ENCODE results near the gene SLC20A1. TPM values are rescaled to one million over a fixed set of nuclear protein-coding genes. Genes with fewer than 3 reads are reported as not detected.
A peak's percentile ranks its signal among the peaks of the same experiment; 100 is the strongest.

SLC20A1 gene
- total RNA-seq, 1 experiment from 2014 or later, result 295 TPM

DNA sequence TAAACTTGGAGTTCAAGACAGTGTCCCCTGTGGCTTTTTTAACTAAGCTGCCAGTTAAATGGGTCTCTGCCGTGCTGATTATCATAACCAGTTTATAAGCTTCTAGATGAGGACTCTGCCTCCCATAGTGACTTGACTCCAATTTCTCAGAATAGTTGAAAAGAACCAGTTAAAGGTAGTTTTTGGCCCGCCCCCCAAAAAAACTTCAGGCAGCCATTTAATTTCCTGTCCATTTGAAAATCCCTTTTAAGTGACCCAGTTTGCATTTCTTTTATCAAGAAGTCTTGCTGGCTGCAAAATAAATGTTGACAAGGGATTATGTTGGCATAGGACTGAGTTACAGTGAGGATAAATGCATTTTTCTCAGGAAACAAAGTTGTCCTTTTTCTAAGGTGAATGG lies 2.3 kb downstream of the SLC20A1 start:
- Mint-ChIP-seq H3K4me1 (ENCODE audit: insufficient read depth, unreplicated experiment) (peaks cover 58% of the 10 kb centered on the region), H3K27me3 (ENCODE audit: insufficient read depth, unreplicated experiment) (no peaks in the 10 kb centered on the region), H3K27ac (ENCODE audit: low read depth, unreplicated experiment) (peak overlapping the region; percentile 94), H3K4me3 (ENCODE audit: unreplicated experiment) (peak overlapping the region; percentile 77), H3K9me3 (ENCODE audit: unreplicated experiment) (no peaks in the 10 kb centered on the region), H3K36me3 (ENCODE audit: insufficient read depth, unreplicated experiment) (peaks cover 66% of the 10 kb centered on the region)
- no peak for DNase-seq (ENCODE audit: unreplicated experiment)
- no TSS peak for BruUV-seq (replicated peaks)
- intact Hi-C loops (cut with micrococcal nuclease), result loop anchor here (5.0 kb wide), 1 partner anchor 44 kb away; no protein-coding TSS in a partner anchor
- POLR2A ChIA-PET, result interaction anchor here (0.9 to 10.8 kb wide), 10 partner anchors 7 to 136 kb away, joined by 4 to 570 read pairs (median 35); partner anchors contain the start of genes CHCHD5 and IL1A
- CTCF ChIA-PET, result interaction anchor here (0.5 to 7.2 kb wide), 8 partner anchors 22 to 311 kb away, joined by 3 to 107 read pairs (median 4); partner anchors contain the start of gene CHCHD5
- TF ChIP-seq, protein P1, sequence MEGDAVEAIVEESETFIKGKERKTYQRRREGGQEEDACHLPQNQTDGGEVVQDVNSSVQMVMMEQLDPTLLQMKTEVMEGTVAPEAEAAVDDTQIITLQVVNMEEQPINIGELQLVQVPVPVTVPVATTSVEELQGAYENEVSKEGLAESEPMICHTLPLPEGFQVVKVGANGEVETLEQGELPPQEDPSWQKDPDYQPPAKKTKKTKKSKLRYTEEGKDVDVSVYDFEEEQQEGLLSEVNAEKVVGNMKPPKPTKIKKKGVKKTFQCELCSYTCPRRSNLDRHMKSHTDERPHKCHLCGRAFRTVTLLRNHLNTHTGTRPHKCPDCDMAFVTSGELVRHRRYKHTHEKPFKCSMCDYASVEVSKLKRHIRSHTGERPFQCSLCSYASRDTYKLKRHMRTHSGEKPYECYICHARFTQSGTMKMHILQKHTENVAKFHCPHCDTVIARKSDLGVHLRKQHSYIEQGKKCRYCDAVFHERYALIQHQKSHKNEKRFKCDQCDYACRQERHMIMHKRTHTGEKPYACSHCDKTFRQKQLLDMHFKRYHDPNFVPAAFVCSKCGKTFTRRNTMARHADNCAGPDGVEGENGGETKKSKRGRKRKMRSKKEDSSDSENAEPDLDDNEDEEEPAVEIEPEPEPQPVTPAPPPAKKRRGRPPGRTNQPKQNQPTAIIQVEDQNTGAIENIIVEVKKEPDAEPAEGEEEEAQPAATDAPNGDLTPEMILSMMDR (IDR thresholded peaks at IDR 0.05; ENCODE audit: unreplicated experiment), result no peak

DNA sequence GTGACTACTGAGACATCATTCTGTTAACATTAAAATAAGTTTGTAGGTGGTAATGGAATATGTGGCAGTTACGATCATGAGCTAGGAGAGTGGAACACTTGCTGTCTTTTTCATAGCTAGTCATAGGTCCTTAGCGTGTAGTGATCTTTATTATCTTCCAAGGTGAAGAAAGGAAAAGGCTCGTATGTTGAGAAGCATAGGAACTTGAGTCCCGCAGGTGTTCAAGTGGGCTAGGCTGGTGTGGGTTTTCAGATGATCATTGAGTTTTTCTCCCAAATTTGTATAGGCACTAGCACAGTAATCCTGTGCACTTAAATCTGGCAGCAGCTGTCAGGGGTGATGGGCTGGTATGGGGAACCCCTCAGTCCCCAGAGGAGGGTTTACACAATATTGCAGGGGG lies 10.9 kb downstream of the SLC20A1 start:
- BruUV-seq (replicated peaks), result no TSS peak
- H3K27me3 Mint-ChIP-seq (ENCODE audit: insufficient read depth, unreplicated experiment), result no peaks in the 10 kb centered on the region
- no peak for DNase-seq (ENCODE audit: unreplicated experiment)
- intact Hi-C loops (cut with micrococcal nuclease), result loop anchor here (2.0 kb wide), 1 partner anchor 70 kb away; no protein-coding TSS in a partner anchor
- H3K4me1 Mint-ChIP-seq (ENCODE audit: insufficient read depth, unreplicated experiment), result peaks cover 22% of the 10 kb centered on the region
- H3K27ac Mint-ChIP-seq (ENCODE audit: low read depth, unreplicated experiment), result peak overlapping the region; percentile 27
- POLR2A ChIA-PET, result interaction anchor here (0.9 to 9.3 kb wide), 5 partner anchors 11 to 72 kb away, joined by 3 to 78 read pairs (median 3); partner anchors contain the start of genes CHCHD5 and SLC20A1
- TF ChIP-seq, protein P1 (IDR thresholded peaks at IDR 0.05; ENCODE audit: unreplicated experiment), result no peak
- CTCF ChIA-PET, result interaction anchor here (0.7 to 1.5 kb wide), 4 partner anchors 10 to 649 kb away, joined by 3 to 6 read pairs (median 4); no protein-coding TSS in a partner anchor
- peaks cover 99% of the 10 kb centered on the region for H3K36me3 Mint-ChIP-seq (ENCODE audit: insufficient read depth, unreplicated experiment)
- H3K4me3 Mint-ChIP-seq (ENCODE audit: unreplicated experiment), result no peak overlapping the region
- no peaks in the 10 kb centered on the region for H3K9me3 Mint-ChIP-seq (ENCODE audit: unreplicated experiment)

DNA sequence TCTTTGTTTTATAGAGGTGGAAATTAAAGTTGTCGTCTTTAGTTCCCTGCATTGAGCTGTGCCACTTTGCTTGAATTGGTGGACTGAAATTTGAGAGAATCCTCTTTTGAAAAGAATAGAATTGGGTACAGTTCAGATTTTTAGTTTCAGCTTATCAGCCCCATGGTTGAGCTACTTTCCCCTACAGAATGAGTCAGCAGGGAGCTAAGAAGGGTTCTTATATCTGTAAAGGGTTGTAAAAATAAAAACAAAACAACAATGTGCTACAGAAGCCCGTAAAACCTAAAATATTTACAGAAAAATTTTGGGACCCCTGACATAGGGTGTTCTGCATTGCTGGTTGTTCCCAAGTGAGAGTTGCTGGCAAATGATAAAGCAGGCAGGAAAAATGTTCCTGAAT lies 12.6 kb downstream of the SLC20A1 start:
- H3K36me3 Mint-ChIP-seq (ENCODE audit: insufficient read depth, unreplicated experiment), result peaks cover 98% of the 10 kb centered on the region
- no peak overlapping the region for H3K4me3 Mint-ChIP-seq (ENCODE audit: unreplicated experiment)
- intact Hi-C loops (cut with micrococcal nuclease), result no loop called here
- TF ChIP-seq, protein P1 (IDR thresholded peaks at IDR 0.05; ENCODE audit: unreplicated experiment), result no peak
- no TSS peak for BruUV-seq (replicated peaks)
- no peaks in the 10 kb centered on the region for H3K9me3 Mint-ChIP-seq (ENCODE audit: unreplicated experiment)
- H3K27me3 Mint-ChIP-seq (ENCODE audit: insufficient read depth, unreplicated experiment), result no peaks in the 10 kb centered on the region
- ChIA-PET CTCF (interaction anchor here (0.6 to 1.4 kb wide), 6 partner anchors 31 to 541 kb away, joined by 3 to 5 read pairs (median 3); no protein-coding TSS in a partner anchor), POLR2A (interaction anchor here (1.4 to 9.3 kb wide), 4 partner anchors 12 to 68 kb away, joined by 4 to 78 read pairs (median 42); partner anchors contain the start of gene SLC20A1)
- peaks cover 11% of the 10 kb centered on the region for H3K4me1 Mint-ChIP-seq (ENCODE audit: insufficient read depth, unreplicated experiment)
- H3K27ac Mint-ChIP-seq (ENCODE audit: low read depth, unreplicated experiment), result no peak overlapping the region
- no peak for DNase-seq (ENCODE audit: unreplicated experiment)

DNA sequence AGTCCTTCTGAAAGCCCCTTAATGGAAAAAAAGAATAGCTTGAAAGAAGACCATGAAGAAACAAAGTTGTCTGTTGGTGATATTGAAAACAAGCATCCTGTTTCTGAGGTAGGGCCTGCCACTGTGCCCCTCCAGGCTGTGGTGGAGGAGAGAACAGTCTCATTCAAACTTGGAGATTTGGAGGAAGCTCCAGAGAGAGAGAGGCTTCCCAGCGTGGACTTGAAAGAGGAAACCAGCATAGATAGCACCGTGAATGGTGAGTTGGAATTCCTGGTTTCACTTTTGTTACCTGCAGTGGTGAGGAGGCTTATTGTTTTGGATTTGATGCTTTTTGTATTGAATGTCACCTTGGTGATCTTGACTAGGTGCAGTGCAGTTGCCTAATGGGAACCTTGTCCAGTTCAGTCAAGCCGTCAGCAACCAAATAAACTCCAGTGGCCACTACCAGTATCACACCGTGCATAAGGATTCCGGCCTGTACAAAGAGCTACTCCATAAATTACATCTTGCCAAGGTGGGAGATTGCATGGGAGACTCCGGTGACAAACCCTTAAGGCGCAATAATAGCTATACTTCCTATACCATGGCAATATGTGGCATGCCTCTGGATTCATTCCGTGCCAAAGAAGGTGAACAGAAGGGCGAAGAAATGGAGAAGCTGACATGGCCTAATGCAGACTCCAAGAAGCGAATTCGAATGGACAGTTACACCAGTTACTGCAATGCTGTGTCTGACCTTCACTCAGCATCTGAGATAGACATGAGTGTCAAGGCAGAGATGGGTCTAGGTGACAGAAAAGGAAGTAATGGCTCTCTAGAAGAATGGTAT lies 13.3 kb downstream of the SLC20A1 start:
- H3K27ac Mint-ChIP-seq (ENCODE audit: low read depth, unreplicated experiment), result peak overlapping the region; percentile 37
- DNase-seq (ENCODE audit: unreplicated experiment), result peak; percentile 49
- TSS peak; percentile 26 for BruUV-seq (replicated peaks)
- peaks cover 11% of the 10 kb centered on the region for H3K4me1 Mint-ChIP-seq (ENCODE audit: insufficient read depth, unreplicated experiment)
- TF ChIP-seq, protein P1 (IDR thresholded peaks at IDR 0.05; ENCODE audit: unreplicated experiment), result no peak
- H3K4me3 Mint-ChIP-seq (ENCODE audit: unreplicated experiment), result no peak overlapping the region
- peaks cover 98% of the 10 kb centered on the region for H3K36me3 Mint-ChIP-seq (ENCODE audit: insufficient read depth, unreplicated experiment)
- H3K9me3 Mint-ChIP-seq (ENCODE audit: unreplicated experiment), result no peaks in the 10 kb centered on the region
- intact Hi-C loops (cut with micrococcal nuclease), result no loop called here
- no peaks in the 10 kb centered on the region for H3K27me3 Mint-ChIP-seq (ENCODE audit: insufficient read depth, unreplicated experiment)
- POLR2A ChIA-PET, result interaction anchor here (0.6 to 9.3 kb wide), 8 partner anchors 8 to 165 kb away, joined by 3 to 78 read pairs (median 5); partner anchors contain the start of genes CHCHD5 and SLC20A1
- CTCF ChIA-PET, result interaction anchor here (0.7 to 1.4 kb wide), 6 partner anchors 13 to 90 kb away, joined by 3 to 5 read pairs (median 3); no protein-coding TSS in a partner anchor

Measured in MCF 10A (cell line).